H1 (cell line): Measurements from ENCODE around the gene CXCL14. TPM values are rescaled to one million over a fixed set of nuclear protein-coding genes. Genes with fewer than 3 reads are reported as not detected.
A peak's percentile ranks its signal among the peaks of the same experiment; 100 is the strongest.

Experiments used
- CTCF ChIP-seq, 3 experiments: IDR thresholded peaks; 1 replicate in 2 of 3; 2 replicates in 1 of 3; pipeline versions ENCODE4 v1.5.1 to v1.6.1; 2011; ENCODE audit warnings: low read length in 3 of 3, mild to moderate bottlenecking in 3 of 3, inconsistent platforms in 2 of 3, low read depth in 1 of 3, moderate library complexity in 1 of 3; ENCODE audit not compliant: insufficient read depth in 1 of 3; ENCODE audit errors: control extremely low read depth in 1 of 3
- HDAC6 ChIP-seq: IDR thresholded peaks from one replicate; pipeline ENCODE4 v1.7.1; 2012; ENCODE audit warnings: low read depth, mild to moderate bottlenecking, inconsistent platforms, low read length, moderate library complexity
- polyA plus RNA-seq, 7 experiments: library from polyadenylated mRNA; depleted of rRNA in 3 of 7; stranded (reverse) in 5 of 7; unstranded in 2 of 7; fragments of >200 nt in 5 of 7; fragments of 200-250 nt in 2 of 7; gene quantifications; 1 replicate in 5 of 7; 2 replicates in 1 of 7; 4 replicates in 1 of 7; pipeline versions ENCODE4 v1.2.1 to v1.2.3, GENCODE V29; 2011 to 2013; ENCODE audit warnings: missing spikeins in 2 of 7, mixed read lengths in 2 of 7
- total RNA-seq: library from RNA; stranded (reverse); fragmentation: NEBNext Ultra II Directional; extraction: Animal tissue kit (Norgen Biotek cat#: 25700); gene quantifications from 2 replicates; pipeline ENCODE4 v1.2.1, GENCODE V29; 2021

Gene CXCL14
- total and polyA plus RNA-seq, 2 of the 8 experiments (the other 6 are each of a cell fraction or from before 2014, with no cell fraction given) = 1.5 to 1.8 TPM

GRCh38 chr5:135565725-135566421, 12.9 kb downstream of the CXCL14 start (continued):
- TF ChIP-seq CTCF (IDR thresholded peaks at IDR 0.05; ENCODE audit: control extremely low read depth in 1 of 3, insufficient read depth in 1 of 3, low read depth in 1 of 3, low read length in 3 of 3) = peak; percentile 85 to 92 (median 88)
- TF ChIP-seq HDAC6 = no peak
- TF ChIP-seq, all 59 proteins: peak for 6
